ENCODE results near the gene C3orf49. TPM values are rescaled to one million over a fixed set of nuclear protein-coding genes. Genes with fewer than 3 reads are reported as not detected.

Gene C3orf49, protein sequence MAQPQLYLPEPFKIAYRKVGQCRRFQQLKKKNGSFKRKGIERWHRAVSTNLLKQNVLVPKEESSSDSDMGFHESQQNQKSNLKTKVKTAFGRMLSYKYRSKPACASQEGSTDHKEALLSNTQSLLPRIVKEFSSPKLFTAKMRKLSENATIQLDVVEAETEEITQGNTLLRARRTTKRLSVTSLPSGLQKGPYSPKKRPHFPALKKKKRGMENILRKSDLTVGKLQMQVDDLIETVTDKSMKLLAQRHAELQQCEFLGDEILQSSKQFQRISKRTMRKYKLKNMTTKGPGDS
- total RNA-seq: not detected in 3 replicates
- long read RNA-seq: 0 reads

DNA sequence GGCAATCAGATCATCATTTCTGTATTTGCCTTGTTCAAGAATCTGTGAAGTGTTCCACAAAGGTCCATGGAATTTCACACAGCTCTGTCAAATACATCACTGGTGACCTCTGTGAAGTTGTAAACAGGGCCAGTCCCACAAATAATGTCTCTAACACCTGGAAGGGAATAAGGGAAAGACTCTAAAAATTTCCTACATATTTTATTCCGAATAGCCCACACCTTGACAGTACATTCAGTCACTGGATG, at the start of gene C3orf49:
Gene C3orf49 (plus strand): TSS at position 149 of the 248 bp plus-strand sequence. CDS start 173 bp downstream, outside the sequence.
- Mint-ChIP-seq H3K4me1 (ENCODE audit: low read depth) (no peaks in the 10 kb centered on the region), H3K27me3 (ENCODE audit: low read depth) (no peaks in the 10 kb centered on the region), H3K9me3 (ENCODE audit: low read depth) (no peaks in the 10 kb centered on the region), H3K4me3 (ENCODE audit: unreplicated experiment) (no peak within 1 kb of the TSS), H3K36me3 (ENCODE audit: low read depth) (no peaks in the 10 kb centered on the region), H3K27ac (ENCODE audit: unreplicated experiment) (no peak within 1 kb of the TSS)
- DNase-seq (ENCODE audit: low spot score): no peak
- TF ChIP-seq, protein P1, sequence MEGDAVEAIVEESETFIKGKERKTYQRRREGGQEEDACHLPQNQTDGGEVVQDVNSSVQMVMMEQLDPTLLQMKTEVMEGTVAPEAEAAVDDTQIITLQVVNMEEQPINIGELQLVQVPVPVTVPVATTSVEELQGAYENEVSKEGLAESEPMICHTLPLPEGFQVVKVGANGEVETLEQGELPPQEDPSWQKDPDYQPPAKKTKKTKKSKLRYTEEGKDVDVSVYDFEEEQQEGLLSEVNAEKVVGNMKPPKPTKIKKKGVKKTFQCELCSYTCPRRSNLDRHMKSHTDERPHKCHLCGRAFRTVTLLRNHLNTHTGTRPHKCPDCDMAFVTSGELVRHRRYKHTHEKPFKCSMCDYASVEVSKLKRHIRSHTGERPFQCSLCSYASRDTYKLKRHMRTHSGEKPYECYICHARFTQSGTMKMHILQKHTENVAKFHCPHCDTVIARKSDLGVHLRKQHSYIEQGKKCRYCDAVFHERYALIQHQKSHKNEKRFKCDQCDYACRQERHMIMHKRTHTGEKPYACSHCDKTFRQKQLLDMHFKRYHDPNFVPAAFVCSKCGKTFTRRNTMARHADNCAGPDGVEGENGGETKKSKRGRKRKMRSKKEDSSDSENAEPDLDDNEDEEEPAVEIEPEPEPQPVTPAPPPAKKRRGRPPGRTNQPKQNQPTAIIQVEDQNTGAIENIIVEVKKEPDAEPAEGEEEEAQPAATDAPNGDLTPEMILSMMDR (IDR thresholded peaks at IDR 0.05): no peak

DNA sequence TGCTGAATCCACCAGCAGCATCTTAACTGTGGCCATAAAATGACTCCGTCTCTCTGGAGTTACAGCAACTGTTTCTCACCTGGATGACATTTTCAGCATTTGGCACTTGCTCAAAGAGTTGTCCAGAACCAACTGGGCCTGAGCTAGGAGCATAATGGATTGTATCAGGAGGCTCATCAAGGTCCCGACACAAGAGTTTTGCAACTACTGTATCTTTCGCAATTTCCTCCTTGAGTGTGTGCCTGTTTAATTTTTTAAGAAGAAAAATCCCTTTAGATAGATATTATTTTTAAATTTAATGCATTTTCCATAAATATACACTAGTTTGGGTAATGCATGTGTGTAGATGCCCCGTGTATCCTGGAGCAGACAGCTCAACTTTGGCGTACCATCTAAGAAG, 44.3 kb upstream of the C3orf49 start:
- no peak overlapping the region for H3K4me3 Mint-ChIP-seq (ENCODE audit: unreplicated experiment)
- no peaks in the 10 kb centered on the region for H3K4me1 Mint-ChIP-seq (ENCODE audit: low read depth)

DNA sequence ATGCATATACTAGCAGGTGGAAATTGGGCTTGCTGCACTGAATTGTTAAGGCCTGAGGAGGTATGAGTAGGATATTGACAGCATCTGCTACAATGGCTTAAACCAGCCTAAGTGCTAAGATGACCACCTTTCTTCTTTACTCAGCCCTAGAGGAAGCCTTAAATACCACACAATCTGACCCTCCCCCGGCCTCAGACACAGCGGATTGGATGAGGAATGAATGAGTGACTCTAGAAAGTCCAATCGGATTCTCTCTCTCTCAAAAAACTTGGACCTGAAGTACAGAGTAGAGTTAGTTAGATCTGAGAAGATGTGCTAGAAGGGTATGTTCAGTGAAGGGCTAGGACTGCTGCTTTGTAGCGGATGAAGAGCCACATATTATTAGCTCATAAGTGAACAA, 39.9 kb upstream of the C3orf49 start:
- TF ChIP-seq, protein P1 (IDR thresholded peaks at IDR 0.05): no peak
- H3K27ac Mint-ChIP-seq (ENCODE audit: unreplicated experiment): no peak overlapping the region
- no peaks in the 10 kb centered on the region for H3K36me3 Mint-ChIP-seq (ENCODE audit: low read depth)
- H3K4me3 Mint-ChIP-seq (ENCODE audit: unreplicated experiment): no peak overlapping the region
- peaks cover 9% of the 10 kb centered on the region for H3K27me3 Mint-ChIP-seq (ENCODE audit: low read depth)
- no peak for DNase-seq (ENCODE audit: low spot score)
- no peaks in the 10 kb centered on the region for H3K9me3 Mint-ChIP-seq (ENCODE audit: low read depth)
- H3K4me1 Mint-ChIP-seq (ENCODE audit: low read depth): no peaks in the 10 kb centered on the region

More for the DNA sequence above, 44.3 kb upstream of the C3orf49 start:
- TF ChIP-seq, protein P1 (IDR thresholded peaks at IDR 0.05): no peak
- H3K27ac Mint-ChIP-seq (ENCODE audit: unreplicated experiment): no peak overlapping the region
- H3K9me3 Mint-ChIP-seq (ENCODE audit: low read depth): no peaks in the 10 kb centered on the region
- peaks cover 3% of the 10 kb centered on the region for H3K27me3 Mint-ChIP-seq (ENCODE audit: low read depth)
- no peak for DNase-seq (ENCODE audit: low spot score)
- no peaks in the 10 kb centered on the region for H3K36me3 Mint-ChIP-seq (ENCODE audit: low read depth)

DNA sequence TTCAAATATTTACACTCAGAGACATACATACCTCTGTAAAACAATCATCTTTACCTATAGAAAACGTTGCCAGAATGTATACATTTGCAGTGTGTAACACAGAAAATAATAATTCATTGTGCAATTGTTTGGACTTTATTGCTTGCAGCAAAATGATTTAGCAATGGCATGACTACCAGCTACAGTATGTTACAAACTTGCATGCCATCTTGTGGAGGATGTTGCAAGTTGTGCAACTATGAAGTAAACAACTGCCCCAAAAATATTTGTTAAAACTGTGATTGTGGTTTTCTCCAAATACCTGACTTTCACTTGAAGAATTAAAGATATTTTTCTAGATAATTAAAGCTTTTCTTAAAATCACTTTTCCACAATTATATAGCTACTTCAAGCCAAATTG, 27.1 kb upstream of the C3orf49 start:
- Mint-ChIP-seq H3K4me3 (ENCODE audit: unreplicated experiment) (no peak overlapping the region), H3K9me3 (ENCODE audit: low read depth) (no peaks in the 10 kb centered on the region), H3K27ac (ENCODE audit: unreplicated experiment) (no peak overlapping the region), H3K36me3 (ENCODE audit: low read depth) (no peaks in the 10 kb centered on the region), H3K4me1 (ENCODE audit: low read depth) (no peaks in the 10 kb centered on the region), H3K27me3 (ENCODE audit: low read depth) (peaks cover 2% of the 10 kb centered on the region)
- DNase-seq (ENCODE audit: low spot score): no peak
- TF ChIP-seq, protein P1 (IDR thresholded peaks at IDR 0.05): peak; percentile 75

DNA sequence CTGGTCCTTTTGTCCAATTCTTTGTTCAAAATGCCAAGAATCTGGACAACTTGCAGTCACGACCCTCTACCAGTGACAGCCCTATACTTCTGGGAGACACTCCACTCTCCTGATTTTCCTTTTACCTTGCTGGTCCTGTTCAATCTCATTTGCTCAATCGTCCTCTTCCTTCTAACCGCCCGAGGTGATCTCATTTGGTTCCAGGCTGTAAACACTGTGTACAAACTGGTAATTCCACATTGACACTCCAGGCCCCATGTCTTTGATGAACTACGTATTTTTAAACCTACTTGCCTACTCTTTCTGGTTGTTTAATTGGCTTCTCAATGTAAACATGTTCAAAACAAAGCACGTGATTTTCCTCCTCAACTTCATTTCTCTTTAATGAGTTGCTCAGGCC, 23.7 kb upstream of the C3orf49 start:
- Mint-ChIP-seq H3K27ac (ENCODE audit: unreplicated experiment) (no peak overlapping the region), H3K9me3 (ENCODE audit: low read depth) (no peaks in the 10 kb centered on the region), H3K4me3 (ENCODE audit: unreplicated experiment) (no peak overlapping the region), H3K4me1 (ENCODE audit: low read depth) (no peaks in the 10 kb centered on the region), H3K27me3 (ENCODE audit: low read depth) (peaks cover 6% of the 10 kb centered on the region), H3K36me3 (ENCODE audit: low read depth) (no peaks in the 10 kb centered on the region)
- DNase-seq (ENCODE audit: low spot score): no peak
- TF ChIP-seq, protein P1 (IDR thresholded peaks at IDR 0.05): no peak
